A549 (cell line): ENCODE results near the gene TROAP. TPM values are rescaled to one million over a fixed set of nuclear protein-coding genes. Genes with fewer than 3 reads are reported as not detected.

Source experiments
- ATAC-seq, 2 experiments: fragments of 200-7000 bp in 1 of 2; fragments of >200 bp in 1 of 2; cut with Nextera tagmentation in 1 of 2; cut with Tn5 transposase in 1 of 2; 3 replicates each; pipeline versions ENCODE4 v1.8.0 to v1.9.1; 2018 to 2020; ENCODE audit warnings: mild to moderate bottlenecking in 1 of 2, moderate library complexity in 1 of 2
- CTCF ChIA-PET: fragments of 300-600 bp; sonication (Branson Sonifier 250); formaldehyde crosslinking; extraction: SDS; loops from one replicate; lab custom pipeline; 2021; ENCODE audit warnings: antibody characterized with exemption, inconsistent platforms; lab: Yijun Ruan, JAX
- POLR2A ChIA-PET: fragments of 350-600 bp; formaldehyde crosslinking; extraction: SDS; loops from one replicate; lab custom pipeline; 2021; ENCODE audit warnings: antibody characterized with exemption, inconsistent platforms; lab: Yijun Ruan, JAX
- DNase-seq, 2 experiments: peaks; one replicate each; pipeline versions ENCODE4 v3.0.0 to v3.0.0-alpha.2; 2011 to 2016; ENCODE audit warnings: low read depth in 1 of 2, low spot score in 1 of 2
- FAIRE-seq: peaks from 2 replicates; lab custom pipeline; 2011; peaks lifted over from hg19 to GRCh38; lab: Jason Lieb, UNC
- H3K27ac ChIP-seq, 2 experiments: fragments of >200 bp; sonication (Bioruptor Twin); formaldehyde crosslinking; 3 replicates each; pipeline ENCODE4 v1.5.1; 2016 to 2017
- H3K4me1 ChIP-seq: fragments of >200 bp; sonication (Bioruptor Twin); formaldehyde crosslinking; 3 replicates; pipeline ENCODE4 v1.6.1; 2016
- H3K4me2 ChIP-seq: fragments of >200 bp; sonication (Bioruptor Twin); formaldehyde crosslinking; 3 replicates; pipeline ENCODE4 v1.6.1; 2016
- H3K4me3 ChIP-seq: fragments of >200 bp; sonication (Bioruptor Twin); formaldehyde crosslinking; 3 replicates; pipeline ENCODE4 v1.5.1; 2016
- H3K9me3 ChIP-seq: fragments of >200 bp; sonication (Bioruptor Twin); formaldehyde crosslinking; 3 replicates; pipeline ENCODE4 v1.6.1; 2016
- CBX2 ChIP-seq: fragments of 200-600 bp; sonication (generic); IDR thresholded peaks from 2 replicates; pipeline ENCODE4 v1.6.1; 2016; ENCODE audit warnings: low read depth, mild to moderate bottlenecking, borderline replicate concordance
- CEBPB ChIP-seq, 2 experiments: fragments of >200 bp in 1 of 2; sonication (Bioruptor Twin) in 1 of 2; formaldehyde crosslinking in 1 of 2; IDR thresholded peaks; 2 replicates each; pipeline ENCODE4 v1.6.1; 2012 to 2016
- CHD4 ChIP-seq: fragments of 200-600 bp; sonication (generic); IDR thresholded peaks from 2 replicates; pipeline ENCODE4 v1.6.1; 2016; ENCODE audit warnings: antibody characterized with exemption, mild to moderate bottlenecking, borderline replicate concordance
- EHF ChIP-seq: fragments of 250-450 bp; sonication (Bioruptor Pico); IDR thresholded peaks from 2 replicates; pipeline ENCODE4 v1.5.0; 2020; ENCODE audit warnings: mild to moderate bottlenecking
- EHMT2 ChIP-seq: fragments of 200-600 bp; sonication (generic); IDR thresholded peaks from 2 replicates; pipeline ENCODE4 v1.6.1; 2016; ENCODE audit warnings: antibody characterized with exemption, low read depth, mild to moderate bottlenecking, moderate library complexity
- EP300 ChIP-seq, 2 experiments: fragments of >200 bp; sonication (Bioruptor Twin); formaldehyde crosslinking; IDR thresholded peaks; 2 replicates in 1 of 2; 3 replicates in 1 of 2; pipeline ENCODE4 v1.6.1; 2016 to 2017
- FOSB ChIP-seq: fragments of 250-450 bp; sonication (Bioruptor Pico); IDR thresholded peaks from 2 replicates; pipeline ENCODE4 v1.5.0; 2020; ENCODE audit warnings: mild to moderate bottlenecking, moderate library complexity
- HDAC2 ChIP-seq: fragments of 200-600 bp; sonication (generic); IDR thresholded peaks from 2 replicates; pipeline ENCODE4 v1.6.1; 2016
- HOXA7 ChIP-seq: fragments of 250-450 bp; sonication (Bioruptor Pico); IDR thresholded peaks from 2 replicates; pipeline ENCODE4 v1.5.0; 2020; ENCODE audit warnings: mild to moderate bottlenecking, moderate library complexity
- HOXB13 ChIP-seq: fragments of 250-450 bp; sonication (Bioruptor Pico); IDR thresholded peaks from 2 replicates; pipeline ENCODE4 v1.5.0; 2020; ENCODE audit warnings: low read depth, mild to moderate bottlenecking, moderate library complexity
- NPAS2 ChIP-seq: fragments of 250-450 bp; sonication (Bioruptor Pico); IDR thresholded peaks from 2 replicates; pipeline ENCODE4 v1.8.0; 2022; ENCODE audit warnings: mild to moderate bottlenecking, moderate library complexity, borderline replicate concordance
- PHF8 ChIP-seq: fragments of 200-600 bp; sonication (generic); IDR thresholded peaks from 2 replicates; pipeline ENCODE4 v1.6.1; 2016; ENCODE audit warnings: low read depth, mild to moderate bottlenecking, antibody characterized with exemption, moderate library complexity, borderline replicate concordance
- POLR2AphosphoS2 ChIP-seq: conservative IDR thresholded peaks from 2 replicates; pipeline ENCODE4 v1.6.1; 2012; ENCODE audit warnings: low read length, improper control_type of control experiment, inconsistent platforms
- RAD21 ChIP-seq, 2 experiments: fragments of >200 bp in 1 of 2; sonication (Bioruptor Twin) in 1 of 2; formaldehyde crosslinking in 1 of 2; IDR thresholded peaks in 1 of 2; conservative IDR thresholded peaks in 1 of 2; 2 replicates in 1 of 2; 3 replicates in 1 of 2; pipeline ENCODE4 v1.6.1; 2012 to 2018; ENCODE audit warnings: inconsistent platforms in 1 of 2
- RCOR1 ChIP-seq: fragments of 150-350 bp; IDR thresholded peaks from 2 replicates; pipeline ENCODE4 v1.6.1; 2014; ENCODE audit warnings: antibody characterized with exemption, low read length, low read depth
- RNF2 ChIP-seq: fragments of 200-600 bp; sonication (generic); IDR thresholded peaks from 2 replicates; pipeline ENCODE4 v1.6.1; 2016; ENCODE audit warnings: low read depth, mild to moderate bottlenecking, antibody characterized with exemption, moderate library complexity, borderline replicate concordance
- ZSCAN20 ChIP-seq: fragments of 250-450 bp; sonication (Bioruptor Pico); IDR thresholded peaks from 2 replicates; pipeline ENCODE4 v1.8.0; 2022; ENCODE audit warnings: mild to moderate bottlenecking, moderate library complexity
- WGBS: methylation state at CpG from one replicate; pipeline ENCODE4 v1.1.6; 2017; ENCODE audit errors: missing lambda C conversion rate; 5-methylcytosine and 5-hydroxymethylcytosine counted together
- polyA plus RNA-seq, 4 experiments: library from polyadenylated mRNA; depleted of rRNA in 3 of 4; stranded (reverse); fragments of >200 nt; fragmentation: RNase III in 1 of 4; extraction: RNeasy Plus Mini Kit Qiagen cat#74134 plus additional on column Dnase treatment in 1 of 4; gene quantifications; 2 replicates in 3 of 4; 3 replicates in 1 of 4; pipeline ENCODE4 v1.2.3, GENCODE V29; 2011 to 2017
- TF ChIP-seq, protein P1 (sequence below): fragments of >200 bp; sonication (Bioruptor Twin); formaldehyde crosslinking; IDR thresholded peaks from 3 replicates; pipeline ENCODE4 v1.5.1; 2016
- TF ChIP-seq, protein P2 (sequence below): IDR thresholded peaks from 2 replicates; pipeline ENCODE4 v1.6.1; 2012
- TF ChIP-seq, protein P3 (sequence below): fragments of >200 bp; sonication (Bioruptor Twin); formaldehyde crosslinking; IDR thresholded peaks from 3 replicates; pipeline ENCODE4 v1.6.1; 2016
- TF ChIP-seq, protein P4 (sequence below): IDR thresholded peaks from 2 replicates; pipeline ENCODE4 v1.6.1; 2012; ENCODE audit warnings: low read depth, borderline replicate concordance
- TF ChIP-seq, protein P5 (sequence below): fragments of 450-650 bp; IDR thresholded peaks from 2 replicates; pipeline ENCODE4 v1.6.1; 2014; ENCODE audit warnings: antibody characterized with exemption
- TF ChIP-seq, protein P6 (sequence below): IDR thresholded peaks from 2 replicates; pipeline ENCODE4 v1.6.1; 2012

Gene TROAP
- polyA plus RNA-seq, 2 of the 4 experiments (the other 2 are of a cell fraction), result 50.0 to 55.5 TPM

DNA sequence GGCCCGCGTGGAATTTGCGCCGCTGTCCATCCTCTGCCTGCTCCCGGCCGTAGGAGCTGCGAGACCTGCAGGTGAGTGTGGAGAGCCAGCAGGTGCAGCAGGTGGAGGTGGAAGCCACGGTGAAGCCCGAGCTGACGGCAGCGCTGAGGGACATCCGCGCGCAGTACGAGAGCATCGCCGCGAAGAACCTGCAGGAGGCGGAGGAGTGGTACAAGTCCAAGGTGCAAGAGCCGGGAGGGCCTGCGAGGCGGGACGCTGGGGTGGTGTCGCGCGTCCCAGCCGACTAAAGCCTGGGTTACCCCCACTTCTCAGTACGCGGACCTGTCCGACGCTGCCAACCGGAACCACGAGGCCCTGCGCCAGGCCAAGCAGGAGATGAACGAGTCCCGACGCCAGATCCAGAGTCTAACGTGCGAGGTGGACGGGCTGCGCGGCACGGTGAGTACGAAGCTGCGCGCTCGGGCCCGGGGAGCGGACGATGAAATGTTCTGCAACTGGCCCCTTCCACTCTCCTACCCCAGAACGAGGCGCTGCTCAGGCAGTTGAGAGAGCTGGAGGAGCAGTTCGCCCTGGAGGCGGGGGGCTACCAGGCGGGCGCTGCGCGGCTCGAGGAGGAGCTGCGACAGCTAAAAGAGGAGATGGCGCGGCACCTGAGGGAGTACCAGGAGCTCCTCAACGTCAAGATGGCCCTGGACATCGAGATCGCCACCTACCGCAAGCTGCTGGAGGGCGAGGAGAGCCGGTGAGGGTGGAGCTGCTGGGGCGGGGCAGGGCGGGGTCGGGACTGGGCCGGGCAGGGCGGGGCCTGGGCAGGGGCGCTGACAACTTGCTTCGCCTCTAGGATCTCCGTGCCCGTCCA, 26.0 kb upstream of the TROAP start:
- ChIA-PET CTCF (interaction anchor here (0.7 to 15.8 kb wide), 34 partner anchors 7 to 376 kb away, joined by 3 to 164 read pairs (median 6); partner anchors contain the start of genes C1QL4, DNAJC22, TROAP and TUBA1C), POLR2A (interaction anchor here (0.6 to 1.6 kb wide), 5 partner anchors 9 to 546 kb away, joined by 3 to 30 read pairs (median 4); partner anchors contain the start of genes BCDIN3D and TROAP)
- ATAC-seq (peak; percentile 74 to 91), FAIRE-seq (no peak), DNase-seq (peak; percentile 86 to 90)
- Histone ChIP-seq H3K9me3 (no peaks in the 10 kb centered on the region), H3K4me3 (peak overlapping the region; percentile 52), H3K27ac (peak overlapping the region; percentile 50 to 80; a peak in 5 of 6 replicates), H3K4me2 (peak overlapping the region; percentile 99), H3K4me1 (peaks cover 18% of the 10 kb centered on the region; the same call in 2 of the 3 replicates)
- TF ChIP-seq CBX2 (no peak), RNF2 (peak; percentile 18; the same call in 1 of the 2 replicates), HOXB13 (no peak), PHF8 (0 out of 2 replicates have a peak, but pooled peaks have one; percentile 27), NPAS2 (CRISPR knock-in tag) (no peak), ZSCAN20 (CRISPR knock-in tag) (no peak), EHF (no peak), CHD4 (0 out of 2 replicates have a peak, but pooled peaks have one; percentile 60), HOXA7 (CRISPR knock-in tag) (no peak)
- TF ChIP-seq, protein P1, sequence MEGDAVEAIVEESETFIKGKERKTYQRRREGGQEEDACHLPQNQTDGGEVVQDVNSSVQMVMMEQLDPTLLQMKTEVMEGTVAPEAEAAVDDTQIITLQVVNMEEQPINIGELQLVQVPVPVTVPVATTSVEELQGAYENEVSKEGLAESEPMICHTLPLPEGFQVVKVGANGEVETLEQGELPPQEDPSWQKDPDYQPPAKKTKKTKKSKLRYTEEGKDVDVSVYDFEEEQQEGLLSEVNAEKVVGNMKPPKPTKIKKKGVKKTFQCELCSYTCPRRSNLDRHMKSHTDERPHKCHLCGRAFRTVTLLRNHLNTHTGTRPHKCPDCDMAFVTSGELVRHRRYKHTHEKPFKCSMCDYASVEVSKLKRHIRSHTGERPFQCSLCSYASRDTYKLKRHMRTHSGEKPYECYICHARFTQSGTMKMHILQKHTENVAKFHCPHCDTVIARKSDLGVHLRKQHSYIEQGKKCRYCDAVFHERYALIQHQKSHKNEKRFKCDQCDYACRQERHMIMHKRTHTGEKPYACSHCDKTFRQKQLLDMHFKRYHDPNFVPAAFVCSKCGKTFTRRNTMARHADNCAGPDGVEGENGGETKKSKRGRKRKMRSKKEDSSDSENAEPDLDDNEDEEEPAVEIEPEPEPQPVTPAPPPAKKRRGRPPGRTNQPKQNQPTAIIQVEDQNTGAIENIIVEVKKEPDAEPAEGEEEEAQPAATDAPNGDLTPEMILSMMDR, result no peak
- TF ChIP-seq, protein P2, sequence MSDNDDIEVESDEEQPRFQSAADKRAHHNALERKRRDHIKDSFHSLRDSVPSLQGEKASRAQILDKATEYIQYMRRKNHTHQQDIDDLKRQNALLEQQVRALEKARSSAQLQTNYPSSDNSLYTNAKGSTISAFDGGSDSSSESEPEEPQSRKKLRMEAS, result peak; percentile 59; the same call in 1 of the 2 replicates
- 1% methylated on average over 59 of the region's 77 CpGs for WGBS

DNA sequence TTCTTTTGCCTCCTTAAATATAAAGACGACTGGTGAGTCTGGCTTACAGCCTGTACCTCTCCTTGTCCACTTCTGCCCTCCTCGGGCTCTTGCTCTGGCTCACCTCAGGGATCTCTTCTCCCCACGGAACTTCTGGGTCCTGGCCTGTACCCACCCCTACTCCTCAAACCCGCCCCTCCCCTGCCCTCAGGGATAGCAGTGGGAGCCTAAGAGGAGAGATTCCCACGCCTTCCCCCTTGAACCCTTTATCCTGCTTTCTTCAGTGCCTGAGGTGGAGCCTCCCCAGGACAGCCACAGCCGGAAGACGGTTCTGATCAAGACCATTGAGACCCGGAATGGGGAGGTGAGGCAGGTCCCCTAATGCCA, 25.4 kb upstream of the TROAP start:
- ChIA-PET POLR2A (interaction anchor here (0.6 to 1.6 kb wide), 5 partner anchors 9 to 545 kb away, joined by 3 to 30 read pairs (median 4); partner anchors contain the start of genes BCDIN3D and TROAP), CTCF (interaction anchor here (1.0 to 15.8 kb wide), 24 partner anchors 11 to 376 kb away, joined by 3 to 164 read pairs (median 9); partner anchors contain the start of genes C1QL4, DNAJC22, TROAP and TUBA1C)
- no peak for FAIRE-seq
- Histone ChIP-seq H3K4me2 (peak overlapping the region; percentile 99), H3K27ac (peak overlapping the region in 1 of 2 experiments; percentile 61; a peak in 3 of 6 replicates), H3K4me1 (peaks cover 17% of the 10 kb centered on the region; the same call in 2 of the 3 replicates), H3K9me3 (no peaks in the 10 kb centered on the region)
- ATAC-seq, result peak; percentile 37 to 53; a peak in 5 of 6 replicates
- WGBS, result 30% methylated on average over 7 of the region's 8 CpGs
- no peak for DNase-seq
- TF ChIP-seq CEBPB (IDR thresholded peaks at IDR 0.05), result no peak
- TF ChIP-seq, protein P3, sequence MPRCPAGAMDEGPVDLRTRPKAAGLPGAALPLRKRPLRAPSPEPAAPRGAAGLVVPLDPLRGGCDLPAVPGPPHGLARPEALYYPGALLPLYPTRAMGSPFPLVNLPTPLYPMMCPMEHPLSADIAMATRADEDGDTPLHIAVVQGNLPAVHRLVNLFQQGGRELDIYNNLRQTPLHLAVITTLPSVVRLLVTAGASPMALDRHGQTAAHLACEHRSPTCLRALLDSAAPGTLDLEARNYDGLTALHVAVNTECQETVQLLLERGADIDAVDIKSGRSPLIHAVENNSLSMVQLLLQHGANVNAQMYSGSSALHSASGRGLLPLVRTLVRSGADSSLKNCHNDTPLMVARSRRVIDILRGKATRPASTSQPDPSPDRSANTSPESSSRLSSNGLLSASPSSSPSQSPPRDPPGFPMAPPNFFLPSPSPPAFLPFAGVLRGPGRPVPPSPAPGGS, result no peak
- TF ChIP-seq HOXA7 (CRISPR knock-in tag), result no peak
- TF ChIP-seq, protein P4, sequence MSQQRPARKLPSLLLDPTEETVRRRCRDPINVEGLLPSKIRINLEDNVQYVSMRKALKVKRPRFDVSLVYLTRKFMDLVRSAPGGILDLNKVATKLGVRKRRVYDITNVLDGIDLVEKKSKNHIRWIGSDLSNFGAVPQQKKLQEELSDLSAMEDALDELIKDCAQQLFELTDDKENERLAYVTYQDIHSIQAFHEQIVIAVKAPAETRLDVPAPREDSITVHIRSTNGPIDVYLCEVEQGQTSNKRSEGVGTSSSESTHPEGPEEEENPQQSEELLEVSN, result no peak
- no peak for TF ChIP-seq POLR2AphosphoS2
- TF ChIP-seq, protein P5, sequence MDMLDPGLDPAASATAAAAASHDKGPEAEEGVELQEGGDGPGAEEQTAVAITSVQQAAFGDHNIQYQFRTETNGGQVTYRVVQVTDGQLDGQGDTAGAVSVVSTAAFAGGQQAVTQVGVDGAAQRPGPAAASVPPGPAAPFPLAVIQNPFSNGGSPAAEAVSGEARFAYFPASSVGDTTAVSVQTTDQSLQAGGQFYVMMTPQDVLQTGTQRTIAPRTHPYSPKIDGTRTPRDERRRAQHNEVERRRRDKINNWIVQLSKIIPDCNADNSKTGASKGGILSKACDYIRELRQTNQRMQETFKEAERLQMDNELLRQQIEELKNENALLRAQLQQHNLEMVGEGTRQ, result no peak
- no peak for TF ChIP-seq RCOR1
- TF ChIP-seq FOSB (CRISPR knock-in tag), result no peak
- no peak for TF ChIP-seq HDAC2
- no peak for TF ChIP-seq NPAS2 (CRISPR knock-in tag)
- TF ChIP-seq, protein P6, sequence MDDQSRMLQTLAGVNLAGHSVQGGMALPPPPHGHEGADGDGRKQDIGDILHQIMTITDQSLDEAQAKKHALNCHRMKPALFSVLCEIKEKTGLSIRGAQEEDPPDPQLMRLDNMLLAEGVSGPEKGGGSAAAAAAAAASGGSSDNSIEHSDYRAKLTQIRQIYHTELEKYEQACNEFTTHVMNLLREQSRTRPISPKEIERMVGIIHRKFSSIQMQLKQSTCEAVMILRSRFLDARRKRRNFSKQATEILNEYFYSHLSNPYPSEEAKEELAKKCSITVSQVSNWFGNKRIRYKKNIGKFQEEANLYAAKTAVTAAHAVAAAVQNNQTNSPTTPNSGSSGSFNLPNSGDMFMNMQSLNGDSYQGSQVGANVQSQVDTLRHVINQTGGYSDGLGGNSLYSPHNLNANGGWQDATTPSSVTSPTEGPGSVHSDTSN, result no peak
- TF ChIP-seq RAD21 (conservative IDR thresholded peaks at IDR 0.05 in 1 of 2, IDR thresholded peaks at IDR 0.05 in 1 of 2), result no peak
- TF ChIP-seq, protein P2, result no peak
- no peak for TF ChIP-seq EP300 (IDR thresholded peaks at IDR 0.05)
- TF ChIP-seq EHMT2, result no peak
- TF ChIP-seq CBX2, result no peak
- TF ChIP-seq, all 56 proteins: peak for 0
- peak overlapping the region; percentile 52 for H3K4me3 ChIP-seq
